CD14-positive monocyte (primary cell): Measurements from ENCODE around the gene CES2. TPM values are rescaled to one million over a fixed set of nuclear protein-coding genes. Genes with fewer than 3 reads are reported as not detected.

ENCODE experiments used
- DNase-seq, 3 donors: peaks; one replicate each; pipeline ENCODE4 v3.0.0-alpha.2; 2011 to 2022
- H2AFZ ChIP-seq: 2 replicates; pipeline ENCODE4 v1.6.0; 2012; ENCODE audit warnings: mild to moderate bottlenecking, low read depth, low read length, inconsistent platforms; ENCODE audit not compliant: insufficient read depth, poor library complexity, severe bottlenecking
- H3K27ac ChIP-seq, 2 donors: 1 replicate in 1 of 2; 2 replicates in 1 of 2; pipeline ENCODE4 v1.5.1; 2012 to 2013; ENCODE audit warnings: low read length in 2 of 2, control low read depth in 1 of 2, inconsistent platforms in 1 of 2, low read depth in 1 of 2, mild to moderate bottlenecking in 1 of 2
- H3K27me3 ChIP-seq, 2 donors: one replicate each; pipeline versions ENCODE4 v1.6.0 to v1.6.1; 2011 to 2013; ENCODE audit warnings: low read length in 2 of 2; ENCODE audit not compliant: control insufficient read depth in 2 of 2, insufficient read depth in 2 of 2
- H3K36me3 ChIP-seq, 2 donors: replicated peaks in 1 of 2; 1 replicate in 1 of 2; 2 replicates in 1 of 2; pipeline versions ENCODE4 v1.5.1 to v1.6.1; 2012 to 2013; ENCODE audit warnings: low read length in 2 of 2, control low read depth in 1 of 2, inconsistent platforms in 1 of 2, mild to moderate bottlenecking in 1 of 2; ENCODE audit not compliant: insufficient read depth in 2 of 2, control insufficient read depth in 1 of 2
- H3K4me1 ChIP-seq, 2 donors: 1 replicate in 1 of 2; 2 replicates in 1 of 2; pipeline versions ENCODE4 v1.5.1 to v1.6.1; 2012 to 2013; ENCODE audit warnings: low read length in 2 of 2, control low read depth in 1 of 2, inconsistent platforms in 1 of 2, mild to moderate bottlenecking in 1 of 2, moderate library complexity in 1 of 2; ENCODE audit not compliant: insufficient read depth in 2 of 2, control insufficient read depth in 1 of 2
- H3K4me2 ChIP-seq: replicated peaks from 2 replicates; pipeline ENCODE3; 2012; ENCODE audit warnings: low read length, moderate library complexity, mild to moderate bottlenecking; ENCODE audit not compliant: poor library complexity, severe bottlenecking; ENCODE audit errors: extremely low read depth
- H3K4me3 ChIP-seq, 3 experiments: fragments of 200-600 bp in 1 of 3; sonication (generic) in 1 of 3; replicated peaks in 1 of 3; 1 replicate in 2 of 3; 2 replicates in 1 of 3; pipeline ENCODE4 v1.5.1; 2011 to 2013; ENCODE audit warnings: low read length in 3 of 3, mild to moderate bottlenecking in 3 of 3, control low read depth in 2 of 3, low read depth in 2 of 3, inconsistent platforms in 1 of 3, moderate library complexity in 1 of 3
- H3K79me2 ChIP-seq: 2 replicates; pipeline ENCODE4 v1.6.0; 2012; ENCODE audit warnings: mild to moderate bottlenecking, control low read depth, inconsistent platforms, low read length, moderate library complexity; ENCODE audit not compliant: insufficient read depth
- H3K9ac ChIP-seq: 2 replicates; pipeline ENCODE4 v1.6.0; 2017; ENCODE audit warnings: low read length, mild to moderate bottlenecking; ENCODE audit not compliant: insufficient read depth, poor library complexity, severe bottlenecking
- H3K9me3 ChIP-seq, 2 donors: replicated peaks in 1 of 2; 1 replicate in 1 of 2; 2 replicates in 1 of 2; pipeline versions ENCODE4 v1.5.1 to v1.6.1; 2012 to 2013; ENCODE audit warnings: low read length in 2 of 2, control low read depth in 1 of 2; ENCODE audit not compliant: control insufficient read depth in 1 of 2, insufficient read depth in 1 of 2
- H4K20me1 ChIP-seq: 2 replicates; pipeline ENCODE4 v1.6.0; 2012; ENCODE audit warnings: mild to moderate bottlenecking, low read length, control low read depth, moderate library complexity; ENCODE audit not compliant: insufficient read depth
- H3K27ac Mint-ChIP-seq, 7 donors: one replicate each; pipeline ENCODE4 v1.8.0; 2020; ENCODE audit warnings: mild to moderate bottlenecking in 7 of 7, mixed read lengths in 7 of 7, moderate library complexity in 6 of 7, inconsistent platforms in 2 of 7
- H3K27me3 Mint-ChIP-seq, 3 donors: one replicate each; pipeline ENCODE4 v1.8.0; 2021 to 2022; ENCODE audit warnings: low read depth in 3 of 3, mild to moderate bottlenecking in 3 of 3, mixed read lengths in 3 of 3, moderate library complexity in 3 of 3, inconsistent platforms in 1 of 3
- H3K36me3 Mint-ChIP-seq, 2 donors: one replicate each; pipeline ENCODE4 v1.8.0; 2020; ENCODE audit warnings: mixed read lengths in 2 of 2, inconsistent platforms in 1 of 2, mild to moderate bottlenecking in 1 of 2
- H3K4me1 Mint-ChIP-seq: one replicate; pipeline ENCODE4 v1.8.0; 2020; ENCODE audit warnings: mild to moderate bottlenecking, mixed read lengths
- H3K4me3 Mint-ChIP-seq, 2 donors: one replicate each; pipeline ENCODE4 v1.8.0; 2020; ENCODE audit warnings: mild to moderate bottlenecking in 2 of 2, mixed read lengths in 2 of 2, moderate library complexity in 1 of 2
- H3K9me3 Mint-ChIP-seq, 7 donors: one replicate each; pipeline ENCODE4 v1.8.0; 2020 to 2022; ENCODE audit warnings: mixed read lengths in 7 of 7, mild to moderate bottlenecking in 6 of 7, moderate library complexity in 6 of 7, inconsistent platforms in 2 of 7
- CTCF ChIP-seq: fragments of 200-600 bp; IDR thresholded peaks from one replicate; pipeline ENCODE4 v1.8.0; 2022; ENCODE audit warnings: antibody characterized with exemption, mild to moderate bottlenecking
- WGBS: methylation state at CpG from one replicate; pipeline ENCODE4 v1.1.5; 2013; ENCODE audit warnings: missing lambda C conversion rate; ENCODE audit not compliant: insufficient coverage; 5-methylcytosine and 5-hydroxymethylcytosine counted together
- intact Hi-C, 2 donors: fragments of 100-400 bp; cut with micrococcal nuclease; formaldehyde crosslinking; loops; one replicate each; pipeline versions ENCODE4 v1.15.0 to v1.15.1; 2023
- polyA plus RNA-seq, 3 donors: library from polyadenylated mRNA; depleted of rRNA in 1 of 3; unstranded in 2 of 3; stranded (reverse) in 1 of 3; fragments of 300-500 nt in 2 of 3; fragments of >200 nt in 1 of 3; fragmentation: Illumina TruSeq in 2 of 3; gene quantifications; 1 replicate in 2 of 3; 2 replicates in 1 of 3; pipeline ENCODE4 v1.2.3, GENCODE V29; 2012 to 2021

Gene CES2
- polyA plus RNA-seq, 3 donors = 14.0 to 29.0 (median 23.2) TPM

- Mint-ChIP-seq H3K9me3 (peaks cover 0 to 13% (median 9%) of the 10 kb centered on the region in 7 donors), H3K27ac (no peak overlapping the region), H3K4me3 (peak overlapping the region in 1 of 2 donors; percentile 73), H3K36me3 (peaks cover 6 to 7% of the 10 kb centered on the region in 2 donors), H3K27me3 (peaks cover 54 to 76% (median 60%) of the 10 kb centered on the region in 3 donors), H3K4me1 (peaks cover 16% of the 10 kb centered on the region)
- no peak for TF ChIP-seq CTCF
- Histone ChIP-seq H4K20me1 (no peaks in the 10 kb centered on the region), H3K79me2 (no peaks in the 10 kb centered on the region), H3K9me3 (peaks cover 0 to 6% of the 10 kb centered on the region in 2 donors), H3K9ac (no peak overlapping the region), H3K4me1 (peaks cover 14 to 18% of the 10 kb centered on the region in 2 donors), H3K4me2 (no peak overlapping the region), H3K27ac (no peak overlapping the region), H2AFZ (no peak overlapping the region), H3K36me3 (no peaks in the 10 kb centered on the region), H3K4me3 (no peak overlapping the region), H3K27me3 (peaks cover 17 to 66% of the 10 kb centered on the region in 2 donors)
- 73% methylated on average over 37 of the region's 42 CpGs for WGBS
- no peak for DNase-seq
- intact Hi-C loops = no loop called here
Observed at GRCh38 chr16:66921729-66922450, 13.4 kb upstream of the CES2 start.

- Histone ChIP-seq H3K4me1 (peaks cover 20 to 24% of the 10 kb centered on the region in 2 donors), H3K79me2 (no peaks in the 10 kb centered on the region), H4K20me1 (no peaks in the 10 kb centered on the region), H3K9me3 (peaks cover 0 to 6% of the 10 kb centered on the region in 2 donors), H3K4me3 (no peak overlapping the region), H3K27me3 (peaks cover 17 to 71% of the 10 kb centered on the region in 2 donors), H3K36me3 (no peaks in the 10 kb centered on the region), H3K9ac (no peak overlapping the region), H3K4me2 (no peak overlapping the region), H3K27ac (no peak overlapping the region), H2AFZ (no peak overlapping the region)
- peaks cover 26% of the 10 kb centered on the region for H3K4me1 Mint-ChIP-seq
- no peak for TF ChIP-seq CTCF
- peaks cover 0 to 13% (median 9%) of the 10 kb centered on the region in 7 donors for H3K9me3 Mint-ChIP-seq
- H3K27me3 Mint-ChIP-seq = peaks cover 58 to 81% (median 58%) of the 10 kb centered on the region in 3 donors
- intact Hi-C loops = no loop called here
- no peak for DNase-seq
- 91% methylated on average over 17 of the region's 18 CpGs for WGBS
- H3K27ac Mint-ChIP-seq = no peak overlapping the region
- peak overlapping the region in 1 of 2 donors; percentile 76 for H3K4me3 Mint-ChIP-seq
- peaks cover 12 to 13% of the 10 kb centered on the region in 2 donors for H3K36me3 Mint-ChIP-seq
Observed at GRCh38 chr16:66923247-66923731, 12.0 kb upstream of the CES2 start.
